HG03460 (cell line): ENCODE measurements around the gene SLC22A31.
"Not testable (repeated sequence)": the region's sequence is repeated elsewhere in the genome, so short reads cannot be mapped to it uniquely, and the experiment has no call there.

Source experiments
- ATAC-seq: cut with Tn5 transposase; IDR thresholded peaks from one replicate; pipeline ENCODE4 v1.9.1; 2021; ENCODE audit not compliant: unreplicated experiment

Gene SLC22A31

GRCh38 chr16:89193576-89194293 lies 6.6 kb downstream of the SLC22A31 start:
- no peak for ATAC-seq

DNA sequence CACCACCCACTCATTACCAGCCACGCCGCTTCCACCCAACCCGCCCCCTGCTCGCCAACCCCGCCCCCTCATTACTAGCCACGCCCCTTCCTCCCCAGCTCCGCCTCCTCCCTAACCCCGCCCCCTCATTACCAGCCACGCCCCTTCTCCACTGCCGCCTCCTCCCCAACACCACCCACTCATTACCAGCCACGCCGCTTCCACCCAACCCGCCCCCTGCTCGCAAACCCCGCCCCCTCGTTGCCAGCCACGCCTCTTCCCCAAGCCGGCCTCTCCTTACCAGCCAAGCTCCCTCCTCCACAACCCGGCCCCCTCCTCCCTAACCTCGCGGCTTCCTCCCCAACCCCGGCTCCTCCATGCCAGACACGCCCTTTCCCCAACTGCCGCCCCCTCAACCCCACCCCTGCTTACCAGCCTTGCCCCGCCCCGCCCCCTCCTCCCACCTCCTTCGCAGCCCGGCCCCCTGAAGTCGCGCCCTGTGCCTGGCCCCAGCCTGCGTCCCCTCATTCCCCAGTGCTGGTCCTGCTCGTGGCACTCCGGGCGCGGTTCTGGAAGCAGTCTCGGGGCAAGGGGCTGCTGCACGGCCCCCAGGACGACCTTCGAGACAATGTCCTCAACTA lies 7.3 kb downstream of the SLC22A31 start:
- no peak for ATAC-seq

GRCh38 chr16:89192186-89192955 lies 8.0 kb downstream of the SLC22A31 start:
- not testable (repeated sequence) for ATAC-seq

GRCh38 chr16:89191901-89192185 lies 8.5 kb downstream of the SLC22A31 start:
- ATAC-seq = no peak

DNA sequence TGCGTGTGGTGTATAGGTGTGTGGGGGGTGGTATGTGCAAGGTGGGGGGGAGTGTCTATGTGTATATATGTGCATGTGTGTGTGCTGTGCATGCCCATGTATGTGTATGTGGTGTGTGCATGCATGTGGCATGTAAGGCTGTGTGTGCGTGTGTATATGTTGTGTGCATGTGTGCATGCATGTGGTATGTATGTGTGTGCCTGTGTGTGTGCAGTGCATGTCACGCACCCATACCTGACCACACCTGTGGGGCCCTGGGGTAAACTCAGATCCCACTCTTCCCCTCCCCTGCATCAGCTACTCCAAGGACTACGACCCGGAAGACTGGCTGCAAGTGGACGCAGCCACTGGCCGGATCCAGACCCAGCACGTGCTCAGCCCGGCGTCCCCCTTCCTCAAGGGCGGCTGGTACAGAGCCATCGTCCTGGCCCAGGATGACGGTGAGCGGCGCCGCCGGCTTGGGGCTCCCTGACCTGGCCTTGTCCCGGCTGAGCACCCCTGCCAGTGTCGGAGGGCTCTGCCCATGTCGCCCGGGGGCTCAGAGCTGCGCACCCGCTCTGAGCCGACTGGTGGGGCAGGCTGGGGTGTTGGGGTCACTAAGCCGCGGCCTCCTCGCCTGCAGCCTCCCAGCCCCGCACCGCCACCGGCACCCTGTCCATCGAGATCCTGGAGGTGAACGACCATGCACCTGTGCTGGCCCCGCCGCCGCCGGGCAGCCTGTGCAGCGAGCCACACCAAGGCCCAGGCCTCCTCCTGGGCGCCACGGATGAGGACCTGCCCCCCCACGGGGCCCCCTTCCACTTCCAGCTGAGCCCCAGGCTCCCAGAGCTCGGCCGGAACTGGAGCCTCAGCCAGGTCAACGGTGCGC lies 9.1 kb downstream of the SLC22A31 start:
- ATAC-seq = no peak

- ATAC-seq = no peak
Measured at GRCh38 chr16:89190150-89190958, 10.0 kb downstream of the SLC22A31 start.

GRCh38 chr16:89189358-89190025 lies 10.8 kb downstream of the SLC22A31 start:
- no peak for ATAC-seq

- not testable (repeated sequence) for ATAC-seq
Measured at GRCh38 chr16:89188471-89189357, 11.6 kb downstream of the SLC22A31 start.

DNA sequence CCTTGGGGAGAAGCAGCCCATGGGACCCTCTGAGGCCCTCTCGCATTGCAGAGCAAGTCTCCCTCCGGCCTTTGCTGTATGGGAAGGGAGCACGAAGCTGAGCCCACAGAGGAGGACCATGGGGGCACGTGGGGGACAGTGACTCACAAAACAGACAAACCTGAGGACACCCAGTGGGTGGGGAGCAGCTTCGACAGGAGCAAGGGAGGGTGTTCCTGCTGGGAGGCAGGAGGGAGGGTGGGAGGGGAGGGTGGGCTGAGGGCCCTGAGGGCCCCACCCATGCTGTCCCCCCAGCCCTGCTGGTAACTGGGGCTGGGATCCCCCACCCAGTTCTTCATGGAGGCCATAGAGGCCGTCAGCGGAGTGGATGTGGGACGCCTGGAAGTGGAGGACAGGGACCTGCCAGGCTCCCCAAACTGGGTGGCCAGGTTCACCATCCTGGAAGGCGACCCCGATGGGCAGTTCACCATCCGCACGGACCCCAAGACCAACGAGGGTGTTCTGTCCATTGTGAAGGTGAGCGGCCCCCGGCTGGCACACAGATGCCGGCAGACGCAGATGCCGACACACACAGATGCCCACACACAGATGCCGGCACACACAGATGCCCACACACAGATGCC lies 12.5 kb downstream of the SLC22A31 start:
- no peak for ATAC-seq

GRCh38 chr16:89187032-89187769 lies 13.1 kb downstream of the SLC22A31 start:
- ATAC-seq = no peak

- not testable (repeated sequence) for ATAC-seq
Measured at GRCh38 chr16:89186593-89187031, 13.7 kb downstream of the SLC22A31 start.

- not testable (repeated sequence) for ATAC-seq
Measured at GRCh38 chr16:89185887-89186592, 14.3 kb downstream of the SLC22A31 start.

DNA sequence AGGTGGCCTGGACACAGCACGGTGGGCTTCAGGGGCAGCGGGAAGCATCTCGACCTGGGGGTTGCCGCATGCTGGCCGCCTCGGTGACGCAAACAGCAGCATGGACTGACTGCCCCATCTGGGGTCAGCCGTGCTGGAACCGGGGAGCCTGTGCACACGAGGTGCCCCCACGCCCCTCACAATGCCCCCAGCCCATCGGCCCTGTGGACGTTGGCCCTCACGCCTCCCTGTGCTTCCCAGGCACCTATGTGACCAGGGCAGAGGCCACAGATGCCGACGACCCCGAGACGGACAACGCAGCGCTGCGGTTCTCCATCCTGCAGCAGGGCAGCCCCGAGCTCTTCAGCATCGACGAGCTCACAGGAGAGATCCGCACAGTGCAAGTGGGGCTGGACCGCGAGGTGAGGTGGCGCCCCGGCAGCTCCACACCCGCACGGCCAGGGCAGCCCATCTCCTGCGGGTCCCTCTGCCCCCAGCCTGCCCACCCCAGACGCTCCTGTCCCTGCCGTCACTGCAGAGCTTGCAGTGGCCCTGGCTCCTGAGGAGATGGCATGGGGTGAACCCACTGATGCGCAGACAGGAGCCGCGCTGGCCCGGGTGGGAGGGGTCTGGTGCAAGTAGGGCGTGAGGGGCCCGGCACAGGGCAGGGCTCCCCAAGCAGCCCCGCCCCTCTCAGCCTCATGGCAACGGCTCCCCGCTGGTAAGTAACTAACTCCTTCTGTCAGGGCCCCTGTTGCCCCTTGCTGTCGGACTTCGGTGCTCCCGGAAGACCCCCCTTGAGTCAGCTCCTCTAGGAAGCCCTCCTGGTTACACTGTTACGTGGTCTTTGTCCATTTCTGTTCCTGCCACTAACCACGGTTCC lies 15.2 kb downstream of the SLC22A31 start:
- no peak for ATAC-seq

DNA sequence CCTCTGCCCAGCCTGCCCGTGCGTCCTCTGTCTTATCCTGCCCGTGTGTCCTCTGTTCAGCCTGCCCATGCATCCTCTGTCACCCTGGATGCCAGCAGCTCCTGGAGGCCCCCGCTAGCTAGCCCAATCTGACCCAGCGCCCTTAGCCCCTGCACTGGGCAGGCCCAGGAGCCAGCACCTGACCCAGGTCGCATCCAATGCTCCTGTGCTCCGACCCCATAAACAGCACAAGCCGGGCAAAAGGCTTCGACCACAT lies 15.7 kb downstream of the SLC22A31 start:
- no peak for ATAC-seq

GRCh38 chr16:89183975-89184676 lies 16.2 kb downstream of the SLC22A31 start:
- no peak for ATAC-seq

DNA sequence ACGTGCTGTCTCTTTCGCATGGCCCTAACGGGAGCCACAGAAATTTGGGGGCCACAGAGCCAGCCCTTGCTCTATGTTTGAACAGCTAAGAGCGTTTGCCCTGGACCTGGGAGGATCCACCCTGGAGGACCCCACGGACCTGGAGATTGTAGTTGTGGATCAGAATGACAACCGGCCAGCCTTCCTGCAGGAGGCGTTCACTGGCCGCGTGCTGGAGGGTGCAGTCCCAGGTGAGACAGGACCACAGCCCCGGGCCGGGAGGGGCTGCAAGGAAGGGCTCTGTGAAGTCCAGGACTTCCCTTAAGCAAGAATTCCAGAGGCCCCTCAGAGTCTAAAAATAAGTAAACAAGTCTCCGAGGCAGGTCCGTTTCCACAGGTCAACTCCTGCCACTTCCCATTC lies 16.9 kb downstream of the SLC22A31 start:
- ATAC-seq = no peak
